GM12878 (cell line): Measurements from ENCODE around the gene CCDC127. TPM values are rescaled to one million over a fixed set of nuclear protein-coding genes. Genes with fewer than 3 reads are reported as not detected.

Experiments used
- ATAC-seq: fragments of 200-7000 bp; cut with Tn5 transposase; 3 replicates; pipeline ENCODE4 v1.9.1; 2020; ENCODE audit warnings: mild to moderate bottlenecking, moderate library complexity
- BruUV-seq: library from RNA; stranded (reverse); fragments of 400-500 nt; replicated peaks from 2 replicates; lab custom pipeline; 2021; lab: Mats Ljungman, UMichigan
- CTCF ChIA-PET: fragments of 300-600 bp; sonication (Branson Sonifier 250); formaldehyde crosslinking; extraction: SDS; loops from one replicate; lab custom pipeline; 2021; ENCODE audit warnings: inconsistent platforms; lab: Yijun Ruan, JAX
- POLR2A ChIA-PET: fragments of 350-600 bp; formaldehyde crosslinking; extraction: SDS; loops from one replicate; lab custom pipeline; 2021; ENCODE audit warnings: inconsistent platforms; lab: Charles Lee
- RAD21 ChIA-PET: fragments of 300-600 bp; sonication (Branson Sonifier 250); formaldehyde crosslinking; loops from one replicate; lab custom pipeline; 2023; ENCODE audit warnings: antibody characterized with exemption; ENCODE audit not compliant: unreplicated experiment; lab: Charles Lee
- SMC1A ChIA-PET: fragments of 300-600 bp; sonication (Branson Sonifier 250); formaldehyde crosslinking; loops from one replicate; lab custom pipeline; 2023; ENCODE audit not compliant: unreplicated experiment, uncharacterized antibody; lab: Charles Lee
- DNase-seq: peaks from one replicate; pipeline ENCODE4 v3.0.0-alpha.2; 2011; ENCODE audit warnings: low read depth, low spot score
- FAIRE-seq: peaks from 3 replicates; lab custom pipeline; 2011; peaks lifted over from hg19 to GRCh38; lab: Jason Lieb, UNC
- H2AFZ ChIP-seq: 2 replicates; pipeline ENCODE4 v1.6.0; 2011; ENCODE audit warnings: low read depth, low read length, control low read depth; ENCODE audit not compliant: control insufficient read depth
- H3K27ac ChIP-seq: 2 replicates; pipeline ENCODE4 v1.5.1; 2011; ENCODE audit warnings: control low read depth; ENCODE audit not compliant: control insufficient read depth, insufficient read depth
- H3K27me3 ChIP-seq, 2 experiments: replicated peaks in 1 of 2; 2 replicates each; pipeline versions ENCODE4 v1.6.0 to v1.6.1; 2011; ENCODE audit warnings: low read length in 1 of 2; ENCODE audit not compliant: control insufficient read depth in 2 of 2, insufficient read depth in 2 of 2
- H3K36me3 ChIP-seq, 2 experiments: 2 replicates each; pipeline ENCODE4 v1.5.1; 2011; ENCODE audit warnings: low read length in 1 of 2; ENCODE audit not compliant: control insufficient read depth in 2 of 2, insufficient read depth in 2 of 2
- H3K4me1 ChIP-seq: 2 replicates; pipeline ENCODE4 v1.6.1; 2011; ENCODE audit warnings: mild to moderate bottlenecking, low read length, moderate library complexity, mixed read lengths; ENCODE audit not compliant: control insufficient read depth, insufficient read depth
- H3K4me2 ChIP-seq: 2 replicates; pipeline ENCODE4 v1.6.0; 2011; ENCODE audit warnings: control low read depth; ENCODE audit not compliant: control insufficient read depth, insufficient read depth
- H3K4me3 ChIP-seq: fragments of 200-600 bp; sonication (generic); 2 replicates; pipeline ENCODE4 v1.5.1; 2016
- H3K79me2 ChIP-seq: 2 replicates; pipeline ENCODE4 v1.6.0; 2011; ENCODE audit warnings: low read length; ENCODE audit not compliant: control insufficient read depth, insufficient read depth
- H3K9ac ChIP-seq: 2 replicates; pipeline ENCODE4 v1.8.0; 2011; ENCODE audit warnings: low read length, control low read depth, mixed read lengths; ENCODE audit not compliant: control insufficient read depth, insufficient read depth
- H3K9me3 ChIP-seq: replicated peaks from 3 replicates; pipeline ENCODE4 v1.5.1; 2011; ENCODE audit warnings: mild to moderate bottlenecking, low read length; ENCODE audit not compliant: control insufficient read depth, insufficient read depth
- H4K20me1 ChIP-seq: 2 replicates; pipeline ENCODE4 v1.6.0; 2011; ENCODE audit not compliant: control insufficient read depth, insufficient read depth
- CHD2 ChIP-seq: IDR thresholded peaks from 2 replicates; pipeline ENCODE4 v1.6.1; 2011; ENCODE audit warnings: low read depth, low read length, improper control_type of control experiment, borderline replicate concordance
- CREM ChIP-seq: IDR thresholded peaks from 2 replicates; pipeline ENCODE4 v1.6.1; 2014; ENCODE audit warnings: antibody characterized with exemption, low read depth
- GABPA ChIP-seq: IDR thresholded peaks from 2 replicates; pipeline ENCODE4 v1.6.1; 2014; ENCODE audit warnings: antibody characterized with exemption, low read depth, mild to moderate bottlenecking, inconsistent platforms
- IKZF2 ChIP-seq, 2 experiments: fragments of 450-650 bp; IDR thresholded peaks; 2 replicates each; pipeline ENCODE4 v1.6.1; 2017; ENCODE audit warnings: mild to moderate bottlenecking in 2 of 2, moderate library complexity in 2 of 2
- KAT2A ChIP-seq: conservative IDR thresholded peaks from 2 replicates; pipeline ENCODE4 v1.6.1; 2011; ENCODE audit warnings: low read depth, low read length; ENCODE audit not compliant: control insufficient read depth
- NR2C1 ChIP-seq: fragments of 450-650 bp; IDR thresholded peaks from 2 replicates; pipeline ENCODE4 v1.6.1; 2017; ENCODE audit warnings: antibody characterized with exemption, mild to moderate bottlenecking, moderate library complexity
- POU2F2 ChIP-seq: IDR thresholded peaks from 3 replicates; pipeline ENCODE4 v1.6.1; 2011; ENCODE audit warnings: low read depth, mild to moderate bottlenecking, low read length, borderline replicate concordance
- RB1 ChIP-seq: fragments of 450-650 bp; formaldehyde crosslinking; IDR thresholded peaks from 2 replicates; pipeline ENCODE4 v1.6.1; 2017; ENCODE audit warnings: mild to moderate bottlenecking, borderline replicate concordance
- SIN3A ChIP-seq: IDR thresholded peaks from 2 replicates; pipeline ENCODE4 v1.6.1; 2012; ENCODE audit warnings: low read depth, low read length, improper control_type of control experiment
- SP1 ChIP-seq: IDR thresholded peaks from one replicate; pipeline ENCODE4 v1.6.1; 2011; ENCODE audit warnings: low read depth, low read length
- SRF ChIP-seq, 2 experiments: IDR thresholded peaks; 2 replicates each; pipeline ENCODE4 v1.6.1; 2011; ENCODE audit warnings: low read depth in 2 of 2, low read length in 2 of 2, mild to moderate bottlenecking in 1 of 2, moderate library complexity in 1 of 2
- ZZZ3 ChIP-seq: IDR thresholded peaks from 2 replicates; pipeline ENCODE4 v1.6.1; 2011; ENCODE audit warnings: low read depth; ENCODE audit not compliant: control insufficient read depth, insufficient read length
- WGBS: methylation state at CpG from one replicate; pipeline ENCODE4 v1.1.6; 2016; ENCODE audit warnings: low lambda C conversion rate; ENCODE audit not compliant: insufficient replicate concordance, insufficient coverage; ENCODE audit errors: missing lambda C conversion rate; 5-methylcytosine and 5-hydroxymethylcytosine counted together
- in situ Hi-C: fragments of 300-500 bp; cut with MboI; formaldehyde crosslinking; loops from 9 replicates; pipeline ENCODE4 v1.14.3; 2018; ENCODE audit warnings: mixed read lengths
- intact Hi-C: fragments of 100-400 bp; cut with micrococcal nuclease; formaldehyde crosslinking; loops from one replicate; pipeline ENCODE4 v1.14.2; 2022; ENCODE audit not compliant: unreplicated experiment
- polyA plus RNA-seq, 11 experiments: library from polyadenylated mRNA; depleted of rRNA in 4 of 11; unstranded in 6 of 11; stranded (reverse) in 5 of 11; fragments of >200 nt; fragmentation: Nextera tagmentation in 4 of 11; fragmentation: Illumina TruSeq in 1 of 11; extraction: Ambion mirVana in 4 of 11; extraction: Trizol in 1 of 11; gene quantifications; 1 replicate in 1 of 11; 2 replicates in 10 of 11; pipeline versions ENCODE4 v1.2.1 to v1.2.3, GENCODE V29; 2011 to 2016; ENCODE audit warnings: inconsistent platforms in 2 of 11, missing spikeins in 2 of 11, low read depth in 1 of 11
- total RNA-seq, 4 experiments: library from RNA; depleted of rRNA in 3 of 4; stranded (reverse); fragments of >200 nt in 3 of 4; fragmentation: Illumina TruSeq in 1 of 4; extraction: Trizol in 1 of 4; gene quantifications; 2 replicates each; pipeline versions ENCODE4 v1.2.1 to v1.2.3, GENCODE V29; 2013 to 2021
- TF ChIP-seq, protein P1 (sequence below): fragments of 450-650 bp; IDR thresholded peaks from 2 replicates; pipeline ENCODE4 v1.6.1; 2016; ENCODE audit warnings: mild to moderate bottlenecking
- TF ChIP-seq, protein P2 (sequence below): fragments of 450-650 bp; IDR thresholded peaks from 2 replicates; pipeline ENCODE4 v1.6.1; 2018; ENCODE audit warnings: borderline replicate concordance, mild to moderate bottlenecking; ENCODE audit not compliant: partially characterized antibody
- TF ChIP-seq, protein P3 (sequence below): IDR thresholded peaks from 2 replicates; pipeline ENCODE4 v1.6.1; 2012; ENCODE audit warnings: low read depth, low read length, improper control_type of control experiment
- TF ChIP-seq, protein P4 (sequence below): fragments of 450-650 bp; IDR thresholded peaks from 2 replicates; pipeline ENCODE4 v1.6.1; 2017; ENCODE audit warnings: mild to moderate bottlenecking, moderate library complexity

CCDC127 gene
- total and polyA plus RNA-seq, 10 of the 15 experiments (the other 5 are each of a cell fraction or from before 2014, with no cell fraction given), result 1.9 to 6.9 (median 2.9) TPM

- H3K4me3 ChIP-seq, result peak overlapping the region; percentile 98
- ChIA-PET POLR2A (interaction anchor here (0.7 to 3.4 kb wide), 4 partner anchors 31 to 253 kb away, joined by 3 to 21 read pairs (median 3); partner anchors contain the start of gene PDCD6), RAD21 (interaction anchor here (0.8 to 2.4 kb wide), 3 partner anchors 12 to 149 kb away, joined by 3 to 7 read pairs (median 6); no protein-coding TSS in a partner anchor), CTCF (interaction anchor here (1.6 to 2.8 kb wide), 2 partner anchors 32 to 227 kb away, joined by 3 to 13 read pairs; no protein-coding TSS in a partner anchor), SMC1A (interaction anchor here (0.9 to 2.7 kb wide), 5 partner anchors 12 to 51 kb away, joined by 3 to 9 read pairs (median 4); partner anchors contain the start of gene PDCD6)
- peaks cover 4% of the 10 kb centered on the region in 2 experiments; a peak in 3 of 4 replicates for H3K36me3 ChIP-seq
- H2AFZ ChIP-seq, result no peak overlapping the region
- H3K9ac ChIP-seq, result peak overlapping the region; percentile 86; the same call in 1 of the 2 replicates
- BruUV-seq, result no TSS peak
- FAIRE-seq (no peak), ATAC-seq (peak; percentile 46), DNase-seq (no peak)
- H3K27ac ChIP-seq, result peak overlapping the region; percentile 39
- no peaks in the 10 kb centered on the region for H3K27me3 ChIP-seq
- peaks cover 57% of the 10 kb centered on the region for H3K79me2 ChIP-seq
- WGBS, result 3% methylated on average over 4 of the region's 4 CpGs
- in situ Hi-C loops (no loop called here), intact Hi-C loops (loop anchor here (2.0 kb wide), 1 partner anchor 51 kb away; the partner anchor contains the start of gene PDCD6)
- peak overlapping the region; percentile 66 for H3K4me2 ChIP-seq
- H3K4me1 ChIP-seq, result peaks cover 9% of the 10 kb centered on the region
- H3K9me3 ChIP-seq, result no peaks in the 10 kb centered on the region
- no peaks in the 10 kb centered on the region for H4K20me1 ChIP-seq
- TF ChIP-seq CREM, result no peak
- TF ChIP-seq GABPA, result no peak
- TF ChIP-seq, protein P1, sequence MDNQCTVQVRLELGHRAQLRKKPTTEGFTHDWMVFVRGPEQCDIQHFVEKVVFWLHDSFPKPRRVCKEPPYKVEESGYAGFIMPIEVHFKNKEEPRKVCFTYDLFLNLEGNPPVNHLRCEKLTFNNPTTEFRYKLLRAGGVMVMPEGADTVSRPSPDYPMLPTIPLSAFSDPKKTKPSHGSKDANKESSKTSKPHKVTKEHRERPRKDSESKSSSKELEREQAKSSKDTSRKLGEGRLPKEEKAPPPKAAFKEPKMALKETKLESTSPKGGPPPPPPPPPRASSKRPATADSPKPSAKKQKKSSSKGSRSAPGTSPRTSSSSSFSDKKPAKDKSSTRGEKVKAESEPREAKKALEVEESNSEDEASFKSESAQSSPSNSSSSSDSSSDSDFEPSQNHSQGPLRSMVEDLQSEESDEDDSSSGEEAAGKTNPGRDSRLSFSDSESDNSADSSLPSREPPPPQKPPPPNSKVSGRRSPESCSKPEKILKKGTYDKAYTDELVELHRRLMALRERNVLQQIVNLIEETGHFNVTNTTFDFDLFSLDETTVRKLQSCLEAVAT, result no peak
- TF ChIP-seq SIN3A, result 0 out of 2 replicates have a peak, but pooled peaks have one; percentile 35
- no peak for TF ChIP-seq KAT2A
- TF ChIP-seq, protein P2, sequence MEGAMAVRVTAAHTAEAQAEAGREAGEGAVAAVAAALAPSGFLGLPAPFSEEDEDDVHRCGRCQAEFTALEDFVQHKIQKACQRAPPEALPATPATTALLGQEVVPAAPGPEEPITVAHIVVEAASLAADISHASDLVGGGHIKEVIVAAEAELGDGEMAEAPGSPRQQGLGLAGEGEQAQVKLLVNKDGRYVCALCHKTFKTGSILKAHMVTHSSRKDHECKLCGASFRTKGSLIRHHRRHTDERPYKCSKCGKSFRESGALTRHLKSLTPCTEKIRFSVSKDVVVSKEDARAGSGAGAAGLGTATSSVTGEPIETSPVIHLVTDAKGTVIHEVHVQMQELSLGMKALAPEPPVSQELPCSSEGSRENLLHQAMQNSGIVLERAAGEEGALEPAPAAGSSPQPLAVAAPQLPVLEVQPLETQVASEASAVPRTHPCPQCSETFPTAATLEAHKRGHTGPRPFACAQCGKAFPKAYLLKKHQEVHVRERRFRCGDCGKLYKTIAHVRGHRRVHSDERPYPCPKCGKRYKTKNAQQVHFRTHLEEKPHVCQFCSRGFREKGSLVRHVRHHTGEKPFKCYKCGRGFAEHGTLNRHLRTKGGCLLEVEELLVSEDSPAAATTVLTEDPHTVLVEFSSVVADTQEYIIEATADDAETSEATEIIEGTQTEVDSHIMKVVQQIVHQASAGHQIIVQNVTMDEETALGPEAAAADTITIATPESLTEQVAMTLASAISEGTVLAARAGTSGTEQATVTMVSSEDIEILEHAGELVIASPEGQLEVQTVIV, result no peak
- no peak for TF ChIP-seq SP1
- TF ChIP-seq, protein P3, sequence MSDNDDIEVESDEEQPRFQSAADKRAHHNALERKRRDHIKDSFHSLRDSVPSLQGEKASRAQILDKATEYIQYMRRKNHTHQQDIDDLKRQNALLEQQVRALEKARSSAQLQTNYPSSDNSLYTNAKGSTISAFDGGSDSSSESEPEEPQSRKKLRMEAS, result no peak
- no peak for TF ChIP-seq IKZF2 (IDR thresholded peaks at IDR 0.05)
- TF ChIP-seq, protein P4, sequence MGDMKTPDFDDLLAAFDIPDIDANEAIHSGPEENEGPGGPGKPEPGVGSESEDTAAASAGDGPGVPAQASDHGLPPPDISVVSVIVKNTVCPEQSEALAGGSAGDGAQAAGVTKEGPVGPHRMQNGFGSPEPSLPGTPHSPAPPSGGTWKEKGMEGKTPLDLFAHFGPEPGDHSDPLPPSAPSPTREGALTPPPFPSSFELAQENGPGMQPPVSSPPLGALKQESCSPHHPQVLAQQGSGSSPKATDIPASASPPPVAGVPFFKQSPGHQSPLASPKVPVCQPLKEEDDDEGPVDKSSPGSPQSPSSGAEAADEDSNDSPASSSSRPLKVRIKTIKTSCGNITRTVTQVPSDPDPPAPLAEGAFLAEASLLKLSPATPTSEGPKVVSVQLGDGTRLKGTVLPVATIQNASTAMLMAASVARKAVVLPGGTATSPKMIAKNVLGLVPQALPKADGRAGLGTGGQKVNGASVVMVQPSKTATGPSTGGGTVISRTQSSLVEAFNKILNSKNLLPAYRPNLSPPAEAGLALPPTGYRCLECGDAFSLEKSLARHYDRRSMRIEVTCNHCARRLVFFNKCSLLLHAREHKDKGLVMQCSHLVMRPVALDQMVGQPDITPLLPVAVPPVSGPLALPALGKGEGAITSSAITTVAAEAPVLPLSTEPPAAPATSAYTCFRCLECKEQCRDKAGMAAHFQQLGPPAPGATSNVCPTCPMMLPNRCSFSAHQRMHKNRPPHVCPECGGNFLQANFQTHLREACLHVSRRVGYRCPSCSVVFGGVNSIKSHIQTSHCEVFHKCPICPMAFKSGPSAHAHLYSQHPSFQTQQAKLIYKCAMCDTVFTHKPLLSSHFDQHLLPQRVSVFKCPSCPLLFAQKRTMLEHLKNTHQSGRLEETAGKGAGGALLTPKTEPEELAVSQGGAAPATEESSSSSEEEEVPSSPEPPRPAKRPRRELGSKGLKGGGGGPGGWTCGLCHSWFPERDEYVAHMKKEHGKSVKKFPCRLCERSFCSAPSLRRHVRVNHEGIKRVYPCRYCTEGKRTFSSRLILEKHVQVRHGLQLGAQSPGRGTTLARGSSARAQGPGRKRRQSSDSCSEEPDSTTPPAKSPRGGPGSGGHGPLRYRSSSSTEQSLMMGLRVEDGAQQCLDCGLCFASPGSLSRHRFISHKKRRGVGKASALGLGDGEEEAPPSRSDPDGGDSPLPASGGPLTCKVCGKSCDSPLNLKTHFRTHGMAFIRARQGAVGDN, result no peak
- no peak for TF ChIP-seq NR2C1
- no peak for TF ChIP-seq RB1
- no peak for TF ChIP-seq SRF (IDR thresholded peaks at IDR 0.05; ENCODE audit: low read depth in 2 of 2, low read length in 2 of 2)
- no peak for TF ChIP-seq POU2F2
- no peak for TF ChIP-seq CHD2
- TF ChIP-seq ZZZ3, result no peak
These were observed 2.0 kb upstream of the CCDC127 start for GRCh38 chr5:219991-220390.
